GM06990 (cell line): Measurements from ENCODE around the gene PKD1.

ENCODE experiments used
- DNase-seq: peaks from one replicate; pipeline ENCODE4 v3.0.0-alpha.2; 2011; ENCODE audit not compliant: insufficient read length; ENCODE audit errors: extremely low read depth
- H3K27me3 ChIP-seq: replicated peaks from 2 replicates; pipeline ENCODE4 v1.6.0; 2011; ENCODE audit warnings: low read length; ENCODE audit not compliant: control insufficient read depth, insufficient read depth
- H3K36me3 ChIP-seq: 2 replicates; pipeline ENCODE4 v1.5.1; 2011; ENCODE audit warnings: low read length; ENCODE audit not compliant: control insufficient read depth, insufficient read depth
- H3K4me3 ChIP-seq: replicated peaks from 2 replicates; pipeline ENCODE4 v1.5.1; 2011; ENCODE audit warnings: low read depth, mild to moderate bottlenecking, control low read depth, low read length
- TF ChIP-seq, protein P1 (sequence below): IDR thresholded peaks from 2 replicates; pipeline ENCODE4 v1.5.1; 2011; ENCODE audit warnings: low read length, control low read depth, mild to moderate bottlenecking, inconsistent platforms; ENCODE audit not compliant: insufficient read depth, poor library complexity, severe bottlenecking

Gene PKD1

GRCh38 chr16:2074071-2074470, 61.6 kb downstream of the PKD1 start:
- DNase-seq, result no peak
- peaks cover 31% of the 10 kb centered on the region for H3K36me3 ChIP-seq
- H3K4me3 ChIP-seq, result no peak overlapping the region
- TF ChIP-seq, protein P1, sequence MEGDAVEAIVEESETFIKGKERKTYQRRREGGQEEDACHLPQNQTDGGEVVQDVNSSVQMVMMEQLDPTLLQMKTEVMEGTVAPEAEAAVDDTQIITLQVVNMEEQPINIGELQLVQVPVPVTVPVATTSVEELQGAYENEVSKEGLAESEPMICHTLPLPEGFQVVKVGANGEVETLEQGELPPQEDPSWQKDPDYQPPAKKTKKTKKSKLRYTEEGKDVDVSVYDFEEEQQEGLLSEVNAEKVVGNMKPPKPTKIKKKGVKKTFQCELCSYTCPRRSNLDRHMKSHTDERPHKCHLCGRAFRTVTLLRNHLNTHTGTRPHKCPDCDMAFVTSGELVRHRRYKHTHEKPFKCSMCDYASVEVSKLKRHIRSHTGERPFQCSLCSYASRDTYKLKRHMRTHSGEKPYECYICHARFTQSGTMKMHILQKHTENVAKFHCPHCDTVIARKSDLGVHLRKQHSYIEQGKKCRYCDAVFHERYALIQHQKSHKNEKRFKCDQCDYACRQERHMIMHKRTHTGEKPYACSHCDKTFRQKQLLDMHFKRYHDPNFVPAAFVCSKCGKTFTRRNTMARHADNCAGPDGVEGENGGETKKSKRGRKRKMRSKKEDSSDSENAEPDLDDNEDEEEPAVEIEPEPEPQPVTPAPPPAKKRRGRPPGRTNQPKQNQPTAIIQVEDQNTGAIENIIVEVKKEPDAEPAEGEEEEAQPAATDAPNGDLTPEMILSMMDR, result no peak
- H3K27me3 ChIP-seq, result no peaks in the 10 kb centered on the region

- Histone ChIP-seq H3K4me3 (no peak overlapping the region), H3K27me3 (no peaks in the 10 kb centered on the region), H3K36me3 (peaks cover 30% of the 10 kb centered on the region)
- TF ChIP-seq, protein P1, result no peak
- no peak for DNase-seq
Measured at GRCh38 chr16:2072926-2073325, 62.8 kb downstream of the PKD1 start.

DNA sequence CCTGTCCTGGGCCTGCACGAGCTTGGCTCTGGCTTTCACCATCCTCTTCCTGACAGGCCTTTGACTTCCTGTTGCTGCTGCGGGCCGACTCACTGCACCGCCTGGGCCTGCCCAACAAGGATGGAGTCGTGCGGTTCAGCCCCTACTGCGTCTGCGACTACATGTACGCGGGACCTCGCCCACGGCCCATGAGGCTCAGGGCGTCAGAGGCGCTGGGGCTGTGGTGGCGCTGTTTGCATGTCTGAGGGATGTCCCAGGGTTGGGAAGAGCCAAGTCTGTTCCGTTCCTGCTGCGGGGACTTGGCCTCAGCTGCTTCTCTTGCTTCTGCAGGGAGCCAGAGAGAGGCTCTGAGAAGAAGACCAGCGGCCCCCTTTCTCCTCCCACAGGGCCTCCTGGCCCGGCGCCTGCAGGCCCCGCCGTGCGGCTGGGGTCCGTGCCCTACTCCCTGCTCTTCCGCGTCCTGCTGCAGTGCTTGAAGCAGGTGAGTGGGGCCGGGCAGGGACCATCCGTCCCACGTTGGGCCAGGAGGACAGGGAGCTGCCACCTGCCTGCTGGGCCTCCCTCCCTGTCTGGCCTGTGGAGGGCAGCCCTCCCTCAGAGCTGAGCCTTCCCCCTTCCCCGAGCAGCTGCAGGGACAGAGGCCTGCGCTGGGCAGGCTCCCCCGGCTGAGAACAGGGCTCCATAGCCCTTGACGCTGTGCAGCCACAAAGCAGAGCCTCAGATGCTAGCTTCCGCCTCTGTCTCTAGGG, 64.1 kb downstream of the PKD1 start:
- H3K36me3 ChIP-seq, result peaks cover 30% of the 10 kb centered on the region
- TF ChIP-seq, protein P1, result no peak

GRCh38 chr16:2070576-2071453, 64.9 kb downstream of the PKD1 start:
- TF ChIP-seq, protein P1, result no peak
- DNase-seq, result no peak
- Histone ChIP-seq H3K27me3 (no peaks in the 10 kb centered on the region), H3K4me3 (no peak overlapping the region), H3K36me3 (peaks cover 31% of the 10 kb centered on the region)

More for the DNA sequence above, 64.1 kb downstream of the PKD1 start:
- no peak for DNase-seq
- H3K4me3 ChIP-seq, result no peak overlapping the region
- H3K27me3 ChIP-seq, result no peaks in the 10 kb centered on the region

DNA sequence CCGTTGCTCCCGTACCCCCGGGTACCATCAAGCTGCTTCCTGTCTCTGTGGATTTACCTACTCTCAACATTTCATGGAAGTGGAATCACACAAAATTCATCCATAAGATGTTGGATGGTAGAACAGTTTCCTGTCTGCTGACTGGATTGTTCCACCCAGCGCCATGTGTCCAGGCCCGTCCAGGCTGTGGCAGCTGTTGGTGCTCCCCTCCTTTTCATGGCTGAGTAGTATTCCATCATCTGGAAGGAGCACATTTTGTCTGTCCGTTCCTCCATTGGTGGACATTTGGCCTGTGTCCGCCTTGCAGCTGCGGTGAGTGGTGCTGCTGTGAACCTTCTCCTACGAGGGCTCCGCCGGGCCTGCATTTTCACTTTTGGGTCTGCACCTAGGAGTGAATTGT, 69.6 kb downstream of the PKD1 start:
- no peak overlapping the region for H3K4me3 ChIP-seq
- H3K36me3 ChIP-seq, result peaks cover 28% of the 10 kb centered on the region
- no peak for DNase-seq
- no peaks in the 10 kb centered on the region for H3K27me3 ChIP-seq
- TF ChIP-seq, protein P1, result no peak
